Liver (tissue), 9 donors: Measurements from ENCODE around the gene SERPINB7. TPM values are rescaled to one million over a fixed set of nuclear protein-coding genes. Genes with fewer than 3 reads are reported as not detected.

Source experiments
- DNase-seq: peaks from one replicate; pipeline ENCODE4 v3.0.0-alpha.2; 2017; ENCODE audit warnings: low spot score
- H3K27ac ChIP-seq, 2 donors: one replicate each; pipeline ENCODE4 v1.7.0; 2013; ENCODE audit warnings: inconsistent platforms in 2 of 2, low read length in 2 of 2, control low read depth in 1 of 2, low read depth in 1 of 2, mild to moderate bottlenecking in 1 of 2
- H3K27me3 ChIP-seq, 4 donors: one replicate each; pipeline versions ENCODE4 v1.6.1 to v1.7.0; 2013; ENCODE audit warnings: low read length in 3 of 4, inconsistent platforms in 1 of 4, mild to moderate bottlenecking in 1 of 4, moderate library complexity in 1 of 4; ENCODE audit not compliant: control insufficient read depth in 4 of 4, insufficient read depth in 4 of 4
- H3K36me3 ChIP-seq, 4 donors: one replicate each; pipeline versions ENCODE4 v1.6.1 to v1.7.0; 2013; ENCODE audit warnings: low read length in 3 of 4, mild to moderate bottlenecking in 3 of 4, low read depth in 1 of 4, moderate library complexity in 1 of 4; ENCODE audit not compliant: control insufficient read depth in 4 of 4, insufficient read depth in 3 of 4
- H3K4me1 ChIP-seq, 4 donors: one replicate each; pipeline versions ENCODE4 v1.6.1 to v1.7.0; 2013; ENCODE audit warnings: low read length in 3 of 4, mild to moderate bottlenecking in 3 of 4, moderate library complexity in 1 of 4; ENCODE audit not compliant: control insufficient read depth in 4 of 4, insufficient read depth in 4 of 4
- H3K4me3 ChIP-seq, 3 donors: one replicate each; pipeline versions ENCODE4 v1.6.1 to v1.7.0; 2013; ENCODE audit warnings: low read length in 3 of 3, control low read depth in 1 of 3, low read depth in 1 of 3, mild to moderate bottlenecking in 1 of 3
- H3K9ac ChIP-seq, 2 donors: one replicate each; pipeline ENCODE4 v1.7.0; 2013; ENCODE audit warnings: low read length in 2 of 2, mild to moderate bottlenecking in 2 of 2, moderate library complexity in 2 of 2, control low read depth in 1 of 2, low read depth in 1 of 2
- H3K9me3 ChIP-seq, 4 donors: one replicate each; pipeline versions ENCODE4 v1.6.1 to v1.7.0; 2013; ENCODE audit warnings: low read length in 3 of 4; ENCODE audit not compliant: control insufficient read depth in 4 of 4
- ATF3 ChIP-seq: IDR thresholded peaks from 2 replicates; pipeline ENCODE4 v1.6.1; 2016; ENCODE audit warnings: antibody characterized with exemption
- CTCF ChIP-seq: fragments of 150-350 bp; IDR thresholded peaks from 2 replicates; pipeline ENCODE4 v1.5.1; 2017; ENCODE audit warnings: improper control_type of control experiment, low read depth, low read length; ENCODE audit not compliant: missing input control
- FOXA2 ChIP-seq: IDR thresholded peaks from 2 replicates; pipeline ENCODE4 v1.6.1; 2016; ENCODE audit warnings: antibody characterized with exemption
- HNF4A ChIP-seq, 2 donors: conservative IDR thresholded peaks; 2 replicates each; pipeline ENCODE4 v1.6.1; 2016; ENCODE audit warnings: antibody characterized with exemption in 2 of 2, mild to moderate bottlenecking in 2 of 2
- JUND ChIP-seq, 2 donors: IDR thresholded peaks; 2 replicates each; pipeline ENCODE4 v1.6.1; 2016; ENCODE audit warnings: antibody characterized with exemption in 2 of 2
- MAX ChIP-seq: IDR thresholded peaks from 2 replicates; pipeline ENCODE4 v1.6.1; 2016; ENCODE audit warnings: antibody characterized with exemption
- NR2F2 ChIP-seq: IDR thresholded peaks from 2 replicates; pipeline ENCODE4 v1.6.1; 2016; ENCODE audit warnings: antibody characterized with exemption
- RXRA ChIP-seq, 2 donors: IDR thresholded peaks; 2 replicates each; pipeline ENCODE4 v1.6.1; 2017 to 2018; ENCODE audit warnings: antibody characterized with exemption in 2 of 2, mild to moderate bottlenecking in 1 of 2
- SP1 ChIP-seq: IDR thresholded peaks from 2 replicates; pipeline ENCODE4 v1.6.1; 2018; ENCODE audit warnings: antibody characterized with exemption, mild to moderate bottlenecking
- TAF1 ChIP-seq: conservative IDR thresholded peaks from 2 replicates; pipeline ENCODE4 v1.6.1; 2016; ENCODE audit warnings: antibody characterized with exemption, mild to moderate bottlenecking
- YY1 ChIP-seq: IDR thresholded peaks from 2 replicates; pipeline ENCODE4 v1.6.1; 2016; ENCODE audit warnings: antibody characterized with exemption, mild to moderate bottlenecking
- ZBTB33 ChIP-seq: IDR thresholded peaks from 2 replicates; pipeline ENCODE4 v1.6.1; 2016; ENCODE audit warnings: antibody characterized with exemption
- WGBS: extraction: QIAGEN DNeasy Blood & Tissue Kit; methylation state at CpG from one replicate; pipeline ENCODE4 v1.1.7; 2013; 5-methylcytosine and 5-hydroxymethylcytosine counted together
- polyA plus RNA-seq, 2 donors: library from polyadenylated mRNA; stranded (reverse) in 1 of 2; unstranded in 1 of 2; fragments of 200-250 nt in 1 of 2; fragments of >200 nt in 1 of 2; fragmentation: Nextera tagmentation in 1 of 2; extraction: Ambion mirVana in 1 of 2; gene quantifications; one replicate each; pipeline versions ENCODE4 v1.2.1 to v1.2.3, GENCODE V29; 2013 to 2015
- total RNA-seq, 2 donors: library from RNA; depleted of rRNA; stranded (reverse); fragments of >200 nt; gene quantifications; one replicate each; pipeline ENCODE4 v1.2.3, GENCODE V29; 2014
- donor health status: healthy.
- donor health status: healthy.
- donor health status: healthy.
- donor health status: healthy.
- donor health status: healthy.

The SERPINB7 gene
- total and polyA plus RNA-seq, 4 donors: not detected

- no peaks in the 10 kb centered on the region for H3K9me3 ChIP-seq
- no peak overlapping the region for H3K27ac ChIP-seq
- H3K9ac ChIP-seq: no peak overlapping the region
- no peaks in the 10 kb centered on the region for H3K4me1 ChIP-seq
- H3K4me3 ChIP-seq: no peak overlapping the region
- TF ChIP-seq TAF1: no peak
- no peak for TF ChIP-seq CTCF
- TF ChIP-seq YY1: no peak
- no peaks in the 10 kb centered on the region for H3K27me3 ChIP-seq
- no peaks in the 10 kb centered on the region for H3K36me3 ChIP-seq
- DNase-seq: no peak
Observed at GRCh38 chr18:63799189-63799588, 24.0 kb downstream of the SERPINB7 start.

- no peaks in the 10 kb centered on the region for H3K9me3 ChIP-seq
- no peak overlapping the region for H3K4me3 ChIP-seq
- H3K27ac ChIP-seq: no peak overlapping the region
- WGBS: 72% methylated on average over 4 of the region's 4 CpGs
- H3K36me3 ChIP-seq: no peaks in the 10 kb centered on the region
- H3K4me1 ChIP-seq: no peaks in the 10 kb centered on the region
- no peak for DNase-seq
- no peaks in the 10 kb centered on the region for H3K27me3 ChIP-seq
- no peak for TF ChIP-seq TAF1
- TF ChIP-seq HNF4A (conservative IDR thresholded peaks at IDR 0.05): no peak
- no peak overlapping the region for H3K9ac ChIP-seq
Observed at GRCh38 chr18:63801343-63801742, 26.1 kb downstream of the SERPINB7 start.

- TF ChIP-seq YY1 (no peak), MAX (no peak), ATF3 (no peak), JUND (IDR thresholded peaks at IDR 0.05) (no peak), RXRA (IDR thresholded peaks at IDR 0.05) (no peak), CTCF (no peak), HNF4A (conservative IDR thresholded peaks at IDR 0.05) (no peak), ZBTB33 (no peak), NR2F2 (no peak), FOXA2 (no peak), SP1 (no peak)
- no peaks in the 10 kb centered on the region for H3K36me3 ChIP-seq
- no peak for DNase-seq
- 73% methylated on average over 4 of the region's 4 CpGs for WGBS
- no peaks in the 10 kb centered on the region for H3K9me3 ChIP-seq
- peaks cover 0 to 1% (median 0%) of the 10 kb centered on the region in 4 donors for H3K4me1 ChIP-seq
- H3K4me3 ChIP-seq: no peak overlapping the region
- no peak overlapping the region for H3K9ac ChIP-seq
- H3K27ac ChIP-seq: no peak overlapping the region
- no peaks in the 10 kb centered on the region for H3K27me3 ChIP-seq
Observed at GRCh38 chr18:63808125-63808524, 32.9 kb downstream of the SERPINB7 start.
